ENCODE data around the gene NEB. TPM values are rescaled to one million over a fixed set of nuclear protein-coding genes. Genes with fewer than 3 reads are reported as not detected.

The NEB gene
- total RNA-seq, 1 donor from 2014 or later = 0.53 TPM

DNA sequence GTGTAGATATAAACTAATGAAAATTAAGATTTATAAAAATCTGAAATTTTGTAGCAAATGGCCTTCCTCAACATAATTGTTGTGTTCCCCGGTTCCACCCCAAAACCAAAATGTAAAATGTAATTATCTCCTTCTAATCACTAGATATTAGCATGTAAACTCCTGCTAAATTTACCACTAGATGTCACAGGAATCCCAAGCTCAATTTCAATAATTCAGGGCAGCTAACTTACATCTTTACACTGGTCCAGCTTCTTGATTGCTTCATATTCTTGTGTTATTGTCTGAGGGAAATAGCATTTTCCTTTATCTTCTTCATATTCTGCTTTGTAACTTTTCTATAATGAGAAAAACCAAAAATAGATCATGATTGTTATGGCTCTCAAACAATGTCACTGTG lies 42.6 kb downstream of the NEB start:
- TF ChIP-seq, protein P1, sequence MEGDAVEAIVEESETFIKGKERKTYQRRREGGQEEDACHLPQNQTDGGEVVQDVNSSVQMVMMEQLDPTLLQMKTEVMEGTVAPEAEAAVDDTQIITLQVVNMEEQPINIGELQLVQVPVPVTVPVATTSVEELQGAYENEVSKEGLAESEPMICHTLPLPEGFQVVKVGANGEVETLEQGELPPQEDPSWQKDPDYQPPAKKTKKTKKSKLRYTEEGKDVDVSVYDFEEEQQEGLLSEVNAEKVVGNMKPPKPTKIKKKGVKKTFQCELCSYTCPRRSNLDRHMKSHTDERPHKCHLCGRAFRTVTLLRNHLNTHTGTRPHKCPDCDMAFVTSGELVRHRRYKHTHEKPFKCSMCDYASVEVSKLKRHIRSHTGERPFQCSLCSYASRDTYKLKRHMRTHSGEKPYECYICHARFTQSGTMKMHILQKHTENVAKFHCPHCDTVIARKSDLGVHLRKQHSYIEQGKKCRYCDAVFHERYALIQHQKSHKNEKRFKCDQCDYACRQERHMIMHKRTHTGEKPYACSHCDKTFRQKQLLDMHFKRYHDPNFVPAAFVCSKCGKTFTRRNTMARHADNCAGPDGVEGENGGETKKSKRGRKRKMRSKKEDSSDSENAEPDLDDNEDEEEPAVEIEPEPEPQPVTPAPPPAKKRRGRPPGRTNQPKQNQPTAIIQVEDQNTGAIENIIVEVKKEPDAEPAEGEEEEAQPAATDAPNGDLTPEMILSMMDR (IDR thresholded peaks at IDR 0.05) = peak in 1 of 3 experiments; percentile 25
- H3K27ac ChIP-seq = no peak overlapping the region
- intact Hi-C loops (cut with DNase I) = loop anchor here (5.0 kb wide), 1 partner anchor 336 kb away; no protein-coding TSS in a partner anchor
- no peak overlapping the region for H3K4me3 ChIP-seq
- H3K36me3 ChIP-seq = no peaks in the 10 kb centered on the region
- no peaks in the 10 kb centered on the region for H3K27me3 ChIP-seq
- H3K9me3 ChIP-seq = no peaks in the 10 kb centered on the region
- no peaks in the 10 kb centered on the region for H3K4me1 ChIP-seq
- DNase-seq (ENCODE audit: low spot score in 2 of 2) = no peak

DNA sequence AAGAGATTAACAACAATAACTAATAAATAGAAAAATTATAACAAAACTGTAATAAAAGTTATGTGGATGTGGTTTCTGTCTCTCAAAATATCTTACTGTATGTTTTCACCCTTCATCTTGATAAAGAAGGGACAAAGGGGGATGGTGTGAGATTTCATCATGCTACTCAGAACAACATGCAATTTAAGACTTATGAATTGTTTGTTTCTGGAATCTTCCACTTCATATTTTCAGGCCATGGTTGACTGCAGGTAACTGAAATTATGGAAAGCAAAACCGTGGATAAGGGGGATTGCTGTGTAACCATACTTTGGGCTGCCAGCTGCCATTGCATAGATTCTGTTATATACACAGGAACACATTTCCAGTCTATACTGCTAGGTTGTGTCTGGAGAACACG lies 45.6 kb downstream of the NEB start:
- TF ChIP-seq, protein P1 (IDR thresholded peaks at IDR 0.05) = no peak
- intact Hi-C loops (cut with DNase I) = no loop called here
- Histone ChIP-seq H3K27me3 (no peaks in the 10 kb centered on the region), H3K4me1 (no peaks in the 10 kb centered on the region), H3K4me3 (no peak overlapping the region), H3K27ac (no peak overlapping the region), H3K9me3 (no peaks in the 10 kb centered on the region), H3K36me3 (no peaks in the 10 kb centered on the region)
- no peak for DNase-seq (ENCODE audit: low spot score in 2 of 2)

DNA sequence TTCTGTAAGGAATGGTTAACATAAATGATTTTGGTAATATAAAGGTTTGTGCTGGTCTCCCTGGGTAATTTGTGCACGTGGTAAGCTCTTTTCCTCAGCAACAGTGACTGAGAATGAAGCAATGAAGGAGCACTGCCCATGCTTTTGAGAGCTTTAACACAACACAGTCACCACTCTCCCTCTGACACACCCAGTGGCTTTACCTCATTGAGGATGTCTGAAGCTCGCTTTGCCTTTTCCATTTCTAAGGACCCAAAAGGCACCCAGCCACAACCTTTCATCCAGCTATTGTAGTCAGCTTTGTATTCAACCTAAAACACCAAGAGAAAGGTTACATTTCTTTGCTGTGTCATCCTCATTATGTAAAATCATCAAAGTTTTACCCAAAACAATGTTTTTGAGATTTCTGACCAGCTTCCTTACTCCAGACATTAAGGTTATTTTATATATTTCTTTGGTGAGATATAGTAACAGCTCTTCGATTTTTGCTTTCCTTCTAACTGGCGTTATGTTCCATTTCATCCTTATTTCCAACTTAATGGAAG lies 51.7 kb downstream of the NEB start:
- Histone ChIP-seq H3K9me3 (no peaks in the 10 kb centered on the region), H3K36me3 (no peaks in the 10 kb centered on the region), H3K27ac (no peak overlapping the region), H3K27me3 (no peaks in the 10 kb centered on the region), H3K4me1 (no peaks in the 10 kb centered on the region), H3K4me3 (no peak overlapping the region)
- intact Hi-C loops (cut with DNase I) = no loop called here
- no peak for DNase-seq (ENCODE audit: low spot score in 2 of 2)
- TF ChIP-seq, protein P1 (IDR thresholded peaks at IDR 0.05) = no peak

- Histone ChIP-seq H3K9me3 (no peaks in the 10 kb centered on the region), H3K4me3 (no peak overlapping the region), H3K36me3 (no peaks in the 10 kb centered on the region), H3K27me3 (no peaks in the 10 kb centered on the region), H3K4me1 (no peaks in the 10 kb centered on the region), H3K27ac (no peak overlapping the region)
- TF ChIP-seq, protein P1 (IDR thresholded peaks at IDR 0.05) = no peak
- intact Hi-C loops (cut with DNase I) = no loop called here
- DNase-seq (ENCODE audit: low spot score in 2 of 2) = no peak
Observed at GRCh38 chr2:151681051-151681450, 53.2 kb downstream of the NEB start.

GRCh38 chr2:151679994-151680393 lies 54.3 kb downstream of the NEB start:
- H3K27ac ChIP-seq = no peak overlapping the region
- TF ChIP-seq, protein P1 (IDR thresholded peaks at IDR 0.05) = no peak
- H3K4me1 ChIP-seq = no peaks in the 10 kb centered on the region
- H3K27me3 ChIP-seq = no peaks in the 10 kb centered on the region
- no peak overlapping the region for H3K4me3 ChIP-seq
- H3K9me3 ChIP-seq = no peaks in the 10 kb centered on the region
- no peaks in the 10 kb centered on the region for H3K36me3 ChIP-seq
- intact Hi-C loops (cut with DNase I) = no loop called here
- DNase-seq (ENCODE audit: low spot score in 2 of 2) = no peak

GRCh38 chr2:151678849-151679248 lies 55.4 kb downstream of the NEB start:
- Histone ChIP-seq H3K27ac (no peak overlapping the region), H3K4me1 (no peaks in the 10 kb centered on the region), H3K27me3 (no peaks in the 10 kb centered on the region), H3K4me3 (no peak overlapping the region), H3K9me3 (no peaks in the 10 kb centered on the region), H3K36me3 (no peaks in the 10 kb centered on the region)
- intact Hi-C loops (cut with DNase I) = no loop called here
- DNase-seq (ENCODE audit: low spot score in 2 of 2) = no peak
- TF ChIP-seq, protein P1 (IDR thresholded peaks at IDR 0.05) = no peak

Data from ascending aorta (tissue), 2 donors.